Measurements from ENCODE around the gene PPP2R3A. TPM values are rescaled to one million over a fixed set of nuclear protein-coding genes. Genes with fewer than 3 reads are reported as not detected.

The PPP2R3A gene
- total and polyA plus RNA-seq, 2 experiments from 2014 or later: 6.4 to 15.2 TPM

GRCh38 chr3:135992072-135992471, 26.5 kb downstream of the PPP2R3A start:
- Histone ChIP-seq H3K4me3 (no peak overlapping the region), H2AFZ (no peak overlapping the region), H3K9me2 (ENCODE audit: insufficient read depth) (no peaks in the 10 kb centered on the region), H3K4me1 (ENCODE audit: insufficient read depth) (peaks cover 6% of the 10 kb centered on the region; the same call in 1 of the 2 replicates), H3K27ac (ENCODE audit: low read depth) (no peak overlapping the region), H3K36me3 (ENCODE audit: insufficient read depth) (no peaks in the 10 kb centered on the region), H3F3A (replicated peaks; ENCODE audit: low read depth) (no peaks in the 10 kb centered on the region), H4K20me1 (replicated peaks; ENCODE audit: insufficient read depth) (no peaks in the 10 kb centered on the region), H3K4me2 (no peak overlapping the region), H3K79me2 (replicated peaks; ENCODE audit: insufficient read depth) (peaks cover 8% of the 10 kb centered on the region; the same call in 1 of the 2 replicates), H3K27me3 (ENCODE audit: insufficient read depth) (no peaks in the 10 kb centered on the region)
- TF ChIP-seq REST (IDR thresholded peaks at IDR 0.05; ENCODE audit: unreplicated experiment) (no peak), CTCF (conservative IDR thresholded peaks at IDR 0.05; ENCODE audit: low read depth in 2 of 2) (no peak), ETS1 (IDR thresholded peaks at IDR 0.05) (no peak), POLR2AphosphoS5 (IDR thresholded peaks at IDR 0.05; ENCODE audit: low read depth) (no peak), ZNF114 (CRISPR knock-in tag; IDR thresholded peaks at IDR 0.05) (no peak), EZH2phosphoT487 (IDR thresholded peaks at IDR 0.05; ENCODE audit: unreplicated experiment) (no peak), EZH2 (IDR thresholded peaks at IDR 0.05; ENCODE audit: low read depth, unreplicated experiment) (no peak), STAT1 (IDR thresholded peaks at IDR 0.05; ENCODE audit: unreplicated experiment) (no peak), ZNF462 (CRISPR knock-in tag; IDR thresholded peaks at IDR 0.05) (no peak), CREB1 (CRISPR knock-in tag; IDR thresholded peaks at IDR 0.05; ENCODE audit: low read depth) (no peak), ZNF331 (CRISPR knock-in tag; IDR thresholded peaks at IDR 0.05; ENCODE audit: low read depth) (no peak), JUNB (IDR thresholded peaks at IDR 0.05; ENCODE audit: unreplicated experiment) (no peak), NANOG (IDR thresholded peaks at IDR 0.05; ENCODE audit: borderline replicate concordance) (no peak)
- ATAC-seq (no peak), DNase-seq (ENCODE audit: low spot score) (no peak)
- H3K4me3 Mint-ChIP-seq: no peak overlapping the region
- no peaks in the 10 kb centered on the region for H3K36me3 Mint-ChIP-seq (ENCODE audit: low read depth)
- no peaks in the 10 kb centered on the region for H3K27me3 Mint-ChIP-seq (ENCODE audit: insufficient read depth, low read depth, poor library complexity)
- no peaks in the 10 kb centered on the region for H3K9me3 Mint-ChIP-seq
- peaks cover 14% of the 10 kb centered on the region for H3K4me1 Mint-ChIP-seq
- no peak overlapping the region for H3K27ac Mint-ChIP-seq
